Neural cell (in vitro differentiated cells): ENCODE results near the gene PKNOX1.

Experiments used
- EZH2 ChIP-seq: fragments of 200-600, 300-800 bp; shearing (Covaris generic), sonication (generic); IDR thresholded peaks from 2 replicates; pipeline ENCODE4 v1.6.1; 2014; ENCODE audit warnings: antibody characterized with exemption, low read length, borderline replicate concordance, mild to moderate bottlenecking; ENCODE audit not compliant: insufficient read depth, poor library complexity, severe bottlenecking
- POLR2AphosphoS5 ChIP-seq: IDR thresholded peaks from 2 replicates; pipeline ENCODE4 v1.6.1; 2012
- SMC3 ChIP-seq: fragments of 450-650 bp; conservative IDR thresholded peaks from 2 replicates; pipeline ENCODE4 v1.6.1; 2014; ENCODE audit warnings: antibody characterized with exemption, mild to moderate bottlenecking, moderate library complexity; ENCODE audit not compliant: poor library complexity
- TAF1 ChIP-seq: IDR thresholded peaks from 2 replicates; pipeline ENCODE4 v1.6.1; 2012; ENCODE audit warnings: low read depth
- TF ChIP-seq, protein P1 (sequence below): fragments of 450-650 bp; IDR thresholded peaks from 2 replicates; pipeline ENCODE4 v1.5.1; 2014; ENCODE audit warnings: antibody characterized with exemption, mild to moderate bottlenecking, moderate library complexity; ENCODE audit not compliant: poor library complexity, severe bottlenecking
- TF ChIP-seq, protein P2 (sequence below): IDR thresholded peaks from 2 replicates; pipeline ENCODE4 v1.6.1; 2012; ENCODE audit warnings: borderline replicate concordance

DNA sequence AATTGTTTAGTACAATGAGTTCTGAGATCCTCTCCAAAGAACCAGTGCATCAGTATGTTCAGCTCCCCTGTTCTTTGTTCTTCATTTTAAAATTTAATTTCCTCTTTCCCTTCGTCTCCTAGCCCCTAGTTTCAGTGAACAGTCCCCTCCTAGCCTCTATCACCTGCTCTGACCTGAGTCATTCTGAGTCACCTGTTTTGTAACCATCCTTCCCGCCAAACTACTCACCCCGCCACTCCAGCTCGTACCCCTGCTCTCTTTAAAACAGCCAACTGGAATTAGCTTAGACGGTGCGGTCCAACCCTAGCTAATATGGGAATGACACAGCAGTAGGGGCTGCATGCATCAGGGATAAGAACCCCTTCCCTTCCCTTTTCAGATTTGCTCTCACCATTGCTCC is 32.1 kb upstream of the PKNOX1 start:
- TF ChIP-seq, protein P1, sequence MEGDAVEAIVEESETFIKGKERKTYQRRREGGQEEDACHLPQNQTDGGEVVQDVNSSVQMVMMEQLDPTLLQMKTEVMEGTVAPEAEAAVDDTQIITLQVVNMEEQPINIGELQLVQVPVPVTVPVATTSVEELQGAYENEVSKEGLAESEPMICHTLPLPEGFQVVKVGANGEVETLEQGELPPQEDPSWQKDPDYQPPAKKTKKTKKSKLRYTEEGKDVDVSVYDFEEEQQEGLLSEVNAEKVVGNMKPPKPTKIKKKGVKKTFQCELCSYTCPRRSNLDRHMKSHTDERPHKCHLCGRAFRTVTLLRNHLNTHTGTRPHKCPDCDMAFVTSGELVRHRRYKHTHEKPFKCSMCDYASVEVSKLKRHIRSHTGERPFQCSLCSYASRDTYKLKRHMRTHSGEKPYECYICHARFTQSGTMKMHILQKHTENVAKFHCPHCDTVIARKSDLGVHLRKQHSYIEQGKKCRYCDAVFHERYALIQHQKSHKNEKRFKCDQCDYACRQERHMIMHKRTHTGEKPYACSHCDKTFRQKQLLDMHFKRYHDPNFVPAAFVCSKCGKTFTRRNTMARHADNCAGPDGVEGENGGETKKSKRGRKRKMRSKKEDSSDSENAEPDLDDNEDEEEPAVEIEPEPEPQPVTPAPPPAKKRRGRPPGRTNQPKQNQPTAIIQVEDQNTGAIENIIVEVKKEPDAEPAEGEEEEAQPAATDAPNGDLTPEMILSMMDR: no peak
- no peak for TF ChIP-seq POLR2AphosphoS5
- TF ChIP-seq, protein P2, sequence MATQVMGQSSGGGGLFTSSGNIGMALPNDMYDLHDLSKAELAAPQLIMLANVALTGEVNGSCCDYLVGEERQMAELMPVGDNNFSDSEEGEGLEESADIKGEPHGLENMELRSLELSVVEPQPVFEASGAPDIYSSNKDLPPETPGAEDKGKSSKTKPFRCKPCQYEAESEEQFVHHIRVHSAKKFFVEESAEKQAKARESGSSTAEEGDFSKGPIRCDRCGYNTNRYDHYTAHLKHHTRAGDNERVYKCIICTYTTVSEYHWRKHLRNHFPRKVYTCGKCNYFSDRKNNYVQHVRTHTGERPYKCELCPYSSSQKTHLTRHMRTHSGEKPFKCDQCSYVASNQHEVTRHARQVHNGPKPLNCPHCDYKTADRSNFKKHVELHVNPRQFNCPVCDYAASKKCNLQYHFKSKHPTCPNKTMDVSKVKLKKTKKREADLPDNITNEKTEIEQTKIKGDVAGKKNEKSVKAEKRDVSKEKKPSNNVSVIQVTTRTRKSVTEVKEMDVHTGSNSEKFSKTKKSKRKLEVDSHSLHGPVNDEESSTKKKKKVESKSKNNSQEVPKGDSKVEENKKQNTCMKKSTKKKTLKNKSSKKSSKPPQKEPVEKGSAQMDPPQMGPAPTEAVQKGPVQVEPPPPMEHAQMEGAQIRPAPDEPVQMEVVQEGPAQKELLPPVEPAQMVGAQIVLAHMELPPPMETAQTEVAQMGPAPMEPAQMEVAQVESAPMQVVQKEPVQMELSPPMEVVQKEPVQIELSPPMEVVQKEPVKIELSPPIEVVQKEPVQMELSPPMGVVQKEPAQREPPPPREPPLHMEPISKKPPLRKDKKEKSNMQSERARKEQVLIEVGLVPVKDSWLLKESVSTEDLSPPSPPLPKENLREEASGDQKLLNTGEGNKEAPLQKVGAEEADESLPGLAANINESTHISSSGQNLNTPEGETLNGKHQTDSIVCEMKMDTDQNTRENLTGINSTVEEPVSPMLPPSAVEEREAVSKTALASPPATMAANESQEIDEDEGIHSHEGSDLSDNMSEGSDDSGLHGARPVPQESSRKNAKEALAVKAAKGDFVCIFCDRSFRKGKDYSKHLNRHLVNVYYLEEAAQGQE: no peak
- TF ChIP-seq SMC3: no peak
- no peak for TF ChIP-seq TAF1
- no peak for TF ChIP-seq EZH2
